Esophagus muscularis mucosa (tissue), 4 donors: ENCODE results near the gene PLPPR1.

ENCODE experiments used
- EP300 ChIP-seq: sonication (generic); formaldehyde crosslinking; IDR thresholded peaks from one replicate; pipeline ENCODE4 v1.6.1; 2017; ENCODE audit warnings: antibody characterized with exemption
- POLR2A ChIP-seq: fragments of 450-650 bp; IDR thresholded peaks from one replicate; pipeline ENCODE4 v1.6.1; 2017; ENCODE audit warnings: antibody characterized with exemption, moderate library complexity, mild to moderate bottlenecking, low read depth
- POLR2AphosphoS5 ChIP-seq, 2 donors: sonication (generic); formaldehyde crosslinking; IDR thresholded peaks; one replicate each; pipeline ENCODE4 v1.6.1; 2017; ENCODE audit warnings: antibody characterized with exemption in 2 of 2
- TF ChIP-seq, protein P1 (sequence below), 3 experiments: fragments of 200-600 bp in 2 of 3; fragments of 450-650 bp in 1 of 3; sonication (generic) in 2 of 3; IDR thresholded peaks; one replicate each; pipeline ENCODE4 v1.5.1; 2017 to 2019; ENCODE audit warnings: antibody characterized with exemption in 3 of 3, mild to moderate bottlenecking in 2 of 3, moderate library complexity in 1 of 3

DNA sequence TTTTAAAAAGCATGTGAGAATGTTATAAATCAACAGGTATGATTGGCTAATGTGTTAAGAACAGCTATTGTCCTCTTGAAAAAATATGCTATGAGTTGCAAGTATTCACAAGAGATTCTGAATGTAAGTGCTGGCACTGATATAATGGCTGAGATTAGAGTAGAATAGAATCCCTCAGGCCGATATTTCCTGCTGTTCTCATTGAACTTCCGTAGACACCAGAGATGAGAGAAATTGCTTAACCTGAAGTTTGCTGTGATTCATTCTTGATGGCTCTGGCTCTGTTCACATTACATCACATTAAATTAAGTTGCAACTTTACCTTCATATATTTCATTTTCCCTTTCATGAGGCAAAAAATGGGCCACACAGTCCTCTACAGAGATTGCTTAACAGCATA, 241.8 kb downstream of the PLPPR1 start:
- TF ChIP-seq, protein P1, sequence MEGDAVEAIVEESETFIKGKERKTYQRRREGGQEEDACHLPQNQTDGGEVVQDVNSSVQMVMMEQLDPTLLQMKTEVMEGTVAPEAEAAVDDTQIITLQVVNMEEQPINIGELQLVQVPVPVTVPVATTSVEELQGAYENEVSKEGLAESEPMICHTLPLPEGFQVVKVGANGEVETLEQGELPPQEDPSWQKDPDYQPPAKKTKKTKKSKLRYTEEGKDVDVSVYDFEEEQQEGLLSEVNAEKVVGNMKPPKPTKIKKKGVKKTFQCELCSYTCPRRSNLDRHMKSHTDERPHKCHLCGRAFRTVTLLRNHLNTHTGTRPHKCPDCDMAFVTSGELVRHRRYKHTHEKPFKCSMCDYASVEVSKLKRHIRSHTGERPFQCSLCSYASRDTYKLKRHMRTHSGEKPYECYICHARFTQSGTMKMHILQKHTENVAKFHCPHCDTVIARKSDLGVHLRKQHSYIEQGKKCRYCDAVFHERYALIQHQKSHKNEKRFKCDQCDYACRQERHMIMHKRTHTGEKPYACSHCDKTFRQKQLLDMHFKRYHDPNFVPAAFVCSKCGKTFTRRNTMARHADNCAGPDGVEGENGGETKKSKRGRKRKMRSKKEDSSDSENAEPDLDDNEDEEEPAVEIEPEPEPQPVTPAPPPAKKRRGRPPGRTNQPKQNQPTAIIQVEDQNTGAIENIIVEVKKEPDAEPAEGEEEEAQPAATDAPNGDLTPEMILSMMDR (IDR thresholded peaks at IDR 0.05) = no peak
- TF ChIP-seq EP300 = no peak
- no peak for TF ChIP-seq POLR2A
- no peak for TF ChIP-seq POLR2AphosphoS5 (IDR thresholded peaks at IDR 0.05)
